Thyroid gland (tissue), 4 donors: Measurements from ENCODE around the gene SNX33. TPM values are rescaled to one million over a fixed set of nuclear protein-coding genes. Genes with fewer than 3 reads are reported as not detected.
"Not testable (repeated sequence)": the region's sequence is repeated elsewhere in the genome, so short reads cannot be mapped to it uniquely, and the experiment has no call there.

Experiments used
- DNase-seq, 2 donors: peaks; one replicate each; pipeline ENCODE4 v3.0.0-alpha.2; 2019
- H3K27ac ChIP-seq, 3 donors: fragments of 200-600 bp; sonication (generic); 1 replicate in 2 of 3; 2 replicates in 1 of 3; pipeline ENCODE4 v1.5.1; 2016 to 2019; ENCODE audit warnings: mild to moderate bottlenecking in 1 of 3, moderate library complexity in 1 of 3
- H3K27me3 ChIP-seq: fragments of 200-600 bp; sonication (generic); one replicate; pipeline ENCODE4 v1.5.1; 2019
- H3K36me3 ChIP-seq, 2 donors: fragments of 200-600 bp; sonication (generic); one replicate each; pipeline ENCODE4 v1.5.1; 2016 to 2019
- H3K4me1 ChIP-seq, 2 donors: fragments of 200-600 bp; sonication (generic); one replicate each; pipeline ENCODE4 v1.5.1; 2017 to 2019
- H3K4me3 ChIP-seq, 3 donors: fragments of 200-600 bp; sonication (generic); replicated peaks in 1 of 3; 1 replicate in 2 of 3; 2 replicates in 1 of 3; pipeline ENCODE4 v1.5.1; 2016; ENCODE audit warnings: mild to moderate bottlenecking in 1 of 3
- H3K9me3 ChIP-seq: fragments of 200-600 bp; sonication (generic); one replicate; pipeline ENCODE4 v1.5.1; 2017
- POLR2A ChIP-seq, 2 donors: fragments of 450-650 bp; IDR thresholded peaks; one replicate each; pipeline ENCODE4 v1.6.1; 2017; ENCODE audit warnings: antibody characterized with exemption in 2 of 2, mild to moderate bottlenecking in 2 of 2, moderate library complexity in 1 of 2
- whole genome bisulfite sequencing, 2 donors: methylation state at CpG; one replicate each; pipeline ENCODE4 v1.1.5; 2017; 5-methylcytosine and 5-hydroxymethylcytosine counted together
- intact Hi-C: fragments of 100-400 bp; cut with DNase I; formaldehyde crosslinking; loops from one replicate; pipeline ENCODE4 v1.15.1; 2023
- total RNA-seq, 4 donors: library from RNA; depleted of rRNA; stranded (reverse); fragments of >200 nt; gene quantifications; one replicate each; pipeline ENCODE4 v1.2.3, GENCODE V29; 2016
- TF ChIP-seq, protein P1 (sequence below), 6 experiments: fragments of 200-600 bp in 3 of 6; fragments of 450-650 bp in 3 of 6; sonication (generic) in 3 of 6; IDR thresholded peaks; one replicate each; pipeline ENCODE4 v1.5.1; 2016 to 2019; ENCODE audit warnings: antibody characterized with exemption in 6 of 6, mild to moderate bottlenecking in 2 of 6, inconsistent platforms in 1 of 6, moderate library complexity in 1 of 6

Gene SNX33
- total RNA-seq, 4 donors from 2014 or later = 22.8 to 28.7 (median 26.5) TPM

- TF ChIP-seq, protein P1, sequence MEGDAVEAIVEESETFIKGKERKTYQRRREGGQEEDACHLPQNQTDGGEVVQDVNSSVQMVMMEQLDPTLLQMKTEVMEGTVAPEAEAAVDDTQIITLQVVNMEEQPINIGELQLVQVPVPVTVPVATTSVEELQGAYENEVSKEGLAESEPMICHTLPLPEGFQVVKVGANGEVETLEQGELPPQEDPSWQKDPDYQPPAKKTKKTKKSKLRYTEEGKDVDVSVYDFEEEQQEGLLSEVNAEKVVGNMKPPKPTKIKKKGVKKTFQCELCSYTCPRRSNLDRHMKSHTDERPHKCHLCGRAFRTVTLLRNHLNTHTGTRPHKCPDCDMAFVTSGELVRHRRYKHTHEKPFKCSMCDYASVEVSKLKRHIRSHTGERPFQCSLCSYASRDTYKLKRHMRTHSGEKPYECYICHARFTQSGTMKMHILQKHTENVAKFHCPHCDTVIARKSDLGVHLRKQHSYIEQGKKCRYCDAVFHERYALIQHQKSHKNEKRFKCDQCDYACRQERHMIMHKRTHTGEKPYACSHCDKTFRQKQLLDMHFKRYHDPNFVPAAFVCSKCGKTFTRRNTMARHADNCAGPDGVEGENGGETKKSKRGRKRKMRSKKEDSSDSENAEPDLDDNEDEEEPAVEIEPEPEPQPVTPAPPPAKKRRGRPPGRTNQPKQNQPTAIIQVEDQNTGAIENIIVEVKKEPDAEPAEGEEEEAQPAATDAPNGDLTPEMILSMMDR (IDR thresholded peaks at IDR 0.05) = no peak
- no peak for TF ChIP-seq POLR2A (IDR thresholded peaks at IDR 0.05)
- peaks cover 0 to 18% of the 10 kb centered on the region in 2 donors for H3K4me1 ChIP-seq
- no peak overlapping the region for H3K4me3 ChIP-seq
- H3K9me3 ChIP-seq = no peaks in the 10 kb centered on the region
- intact Hi-C loops = no loop called here
- H3K27me3 ChIP-seq = no peaks in the 10 kb centered on the region
- H3K36me3 ChIP-seq = no peaks in the 10 kb centered on the region
- DNase-seq = no peak
- WGBS, 2 donors = 67 to 75% methylated on average over 11 of the region's 11 CpGs
- H3K27ac ChIP-seq = no peak overlapping the region
These were observed 49.1 kb downstream of the SNX33 start for GRCh38 chr15:75696854-75697259.

GRCh38 chr15:75697523-75697922, 49.8 kb downstream of the SNX33 start:
- H3K27ac ChIP-seq = no peak overlapping the region

DNA sequence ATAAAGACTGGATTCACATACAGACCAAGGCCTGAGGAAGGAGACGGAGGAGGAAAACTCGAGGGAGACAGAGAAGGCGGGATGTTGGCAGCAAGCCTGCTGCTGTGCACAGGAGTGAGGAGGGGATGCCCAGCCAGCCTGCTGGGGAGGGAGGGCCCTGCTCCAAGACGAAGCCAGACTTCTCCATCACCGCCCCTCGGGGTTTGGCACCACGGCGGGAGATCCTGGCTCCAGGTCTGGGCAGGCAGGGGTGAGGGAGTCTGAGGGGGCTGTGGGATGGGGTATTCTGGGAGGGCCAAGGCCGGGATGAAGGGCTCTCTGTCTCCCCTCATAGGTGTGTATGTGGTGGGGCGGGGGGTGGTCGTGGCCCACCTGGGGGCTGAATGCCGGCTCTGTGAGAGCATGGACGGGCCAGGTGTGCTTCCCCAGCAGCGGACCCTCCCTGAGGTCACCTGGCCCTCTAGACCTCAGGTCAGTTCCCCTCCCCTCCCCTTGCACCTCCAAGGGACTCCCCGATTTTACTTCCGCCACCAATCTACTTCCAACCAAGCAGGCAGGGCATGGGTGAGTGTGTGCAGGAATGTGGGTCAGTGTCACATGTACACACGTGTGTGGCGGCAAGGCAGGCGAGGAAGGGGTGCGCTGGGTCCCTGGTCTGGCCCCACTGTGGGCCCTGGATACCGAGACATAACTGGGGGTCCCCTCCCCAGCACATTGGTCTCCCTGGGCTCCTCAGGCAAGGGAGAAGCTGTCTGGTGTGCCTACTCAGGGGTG, 50.4 kb downstream of the SNX33 start:
- 71 to 77% methylated on average over 11 to 15 of the region's 21 CpGs for whole genome bisulfite sequencing, 2 donors
- H3K9me3 ChIP-seq, H3K27ac ChIP-seq, intact Hi-C loops, H3K4me3 ChIP-seq, H3K36me3 ChIP-seq, DNase-seq, H3K27me3 ChIP-seq: not testable (repeated sequence)
- peaks cover 0 to 18% of the 10 kb centered on the region in 2 donors for H3K4me1 ChIP-seq

More at GRCh38 chr15:75697523-75697922, 49.8 kb downstream of the SNX33 start:
- Histone ChIP-seq H3K27me3 (no peaks in the 10 kb centered on the region), H3K4me1 (peaks cover 0 to 18% of the 10 kb centered on the region in 2 donors), H3K9me3 (no peaks in the 10 kb centered on the region), H3K4me3 (no peak overlapping the region), H3K36me3 (no peaks in the 10 kb centered on the region)
- intact Hi-C loops = no loop called here
- WGBS, 2 donors = 77 to 85% methylated on average over 7 of the region's 7 CpGs
- no peak for DNase-seq
- TF ChIP-seq, protein P1 (IDR thresholded peaks at IDR 0.05) = no peak
- no peak for TF ChIP-seq POLR2A (IDR thresholded peaks at IDR 0.05)

- H3K4me3 ChIP-seq, H3K4me1 ChIP-seq, H3K27ac ChIP-seq, H3K36me3 ChIP-seq, DNase-seq, H3K27me3 ChIP-seq, H3K9me3 ChIP-seq, intact Hi-C loops: not testable (repeated sequence)
- WGBS, 2 donors = 81 to 88% methylated on average over 6 to 7 of the region's 7 CpGs
These were observed 51.8 kb downstream of the SNX33 start for GRCh38 chr15:75699517-75699916.

GRCh38 chr15:75699961-75700874, 52.5 kb downstream of the SNX33 start:
- H3K9me3 ChIP-seq, H3K36me3 ChIP-seq, H3K4me3 ChIP-seq, H3K27me3 ChIP-seq, H3K27ac ChIP-seq, intact Hi-C loops, H3K4me1 ChIP-seq, DNase-seq: not testable (repeated sequence)
- 51 to 68% methylated on average over 4 to 6 of the region's 17 CpGs for WGBS, 2 donors

DNA sequence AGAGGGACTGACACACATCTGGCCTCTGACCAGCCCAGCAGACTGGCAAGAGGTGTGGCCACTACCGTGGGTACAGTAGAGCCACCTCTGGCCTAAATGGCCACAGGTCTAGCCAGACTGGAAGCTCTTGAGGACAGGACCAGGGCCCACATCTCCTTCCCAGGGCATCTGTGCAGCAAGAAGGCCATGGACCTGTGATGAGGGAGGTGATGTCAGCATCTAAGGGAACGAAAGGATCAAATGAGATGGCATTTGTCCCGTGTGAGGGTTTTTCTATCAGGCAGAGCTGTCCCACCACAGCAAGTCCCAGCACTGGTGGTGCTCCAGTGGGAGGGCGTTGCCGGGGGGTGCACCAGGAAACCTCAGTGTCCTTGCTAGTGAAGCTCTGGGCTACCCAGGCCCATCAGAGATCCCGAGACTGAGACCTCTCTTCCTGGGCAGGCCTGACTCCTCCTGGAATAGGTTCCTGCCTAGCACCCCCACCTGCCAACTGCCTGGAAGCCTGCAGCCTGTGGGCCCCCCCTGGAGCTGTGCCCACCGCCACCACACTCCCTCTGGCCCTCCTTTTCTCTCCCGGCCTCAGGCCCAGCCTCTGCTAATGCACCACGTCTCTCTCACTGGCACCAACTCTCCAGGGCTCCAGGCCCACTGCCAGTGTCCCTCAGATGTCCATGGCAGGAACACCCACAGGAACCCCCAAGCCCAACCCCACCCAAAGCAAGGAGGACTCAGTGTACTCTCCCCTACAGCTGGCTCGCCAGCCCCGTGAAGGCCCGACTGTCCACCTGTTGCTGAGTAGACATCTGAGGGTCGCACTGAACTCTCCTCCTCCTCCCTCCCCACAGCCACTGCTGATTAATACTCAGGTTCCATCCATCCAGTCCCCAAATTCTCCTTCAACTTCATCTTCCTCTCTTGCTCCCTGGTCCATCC, 53.6 kb downstream of the SNX33 start:
- H3K27me3 ChIP-seq, H3K9me3 ChIP-seq, H3K4me1 ChIP-seq, H3K27ac ChIP-seq, DNase-seq, H3K36me3 ChIP-seq, H3K4me3 ChIP-seq, intact Hi-C loops: not testable (repeated sequence)
- 80 to 85% methylated on average over 11 of the region's 13 CpGs for WGBS, 2 donors
